Uterus (tissue), 4 donors: ENCODE measurements around the gene CREB5. TPM values are rescaled to one million over a fixed set of nuclear protein-coding genes. Genes with fewer than 3 reads are reported as not detected.

Experiments
- DNase-seq, 2 donors: peaks; one replicate each; pipeline ENCODE4 v3.0.0-alpha.2; 2019 to 2020
- H3K27ac ChIP-seq, 2 donors: fragments of 200-600 bp; sonication (generic); 1 replicate in 1 of 2; 2 replicates in 1 of 2; pipeline ENCODE4 v1.5.1; 2016 to 2018
- H3K27me3 ChIP-seq, 2 donors: fragments of 200-600 bp; sonication (generic); one replicate each; pipeline ENCODE4 v1.5.1; 2018 to 2019; ENCODE audit warnings: control low read depth in 1 of 2
- H3K36me3 ChIP-seq, 2 donors: fragments of 200-600 bp; sonication (generic); one replicate each; pipeline ENCODE4 v1.5.1; 2019; ENCODE audit warnings: control low read depth in 1 of 2
- H3K4me1 ChIP-seq, 2 donors: fragments of 200-600 bp; sonication (generic); one replicate each; pipeline ENCODE4 v1.5.1; 2018 to 2019; ENCODE audit warnings: control low read depth in 1 of 2
- H3K4me3 ChIP-seq, 2 donors: fragments of 200-600 bp; sonication (generic); 1 replicate in 1 of 2; 2 replicates in 1 of 2; pipeline ENCODE4 v1.5.1; 2018 to 2019; ENCODE audit warnings: mild to moderate bottlenecking in 1 of 2
- H3K9me3 ChIP-seq, 2 donors: fragments of 200-600 bp; sonication (generic); one replicate each; pipeline ENCODE4 v1.5.1; 2019; ENCODE audit warnings: control low read depth in 1 of 2
- CTCF ChIP-seq, 4 experiments: fragments of 200-600 bp in 2 of 4; fragments of 450-650 bp in 2 of 4; sonication (generic) in 2 of 4; IDR thresholded peaks; one replicate each; pipeline ENCODE4 v1.5.1; 2016 to 2019; ENCODE audit warnings: antibody characterized with exemption in 4 of 4, mild to moderate bottlenecking in 2 of 4, moderate library complexity in 1 of 4
- POLR2A ChIP-seq, 2 donors: fragments of 450-650 bp; IDR thresholded peaks; one replicate each; pipeline ENCODE4 v1.6.1; 2016; ENCODE audit warnings: antibody characterized with exemption in 2 of 2, mild to moderate bottlenecking in 1 of 2, moderate library complexity in 1 of 2
- intact Hi-C: fragments of 100-400 bp; cut with DNase I; formaldehyde crosslinking; loops from one replicate; pipeline ENCODE4 v1.15.1; 2023; ENCODE audit warnings: low total_unique reads
- total RNA-seq, 4 donors: library from RNA; depleted of rRNA in 3 of 4; stranded (reverse); fragments of >200 nt in 3 of 4; gene quantifications; one replicate each; pipeline versions ENCODE4 v1.1.0 to v1.2.4, GENCODE V29; 2014 to 2023
- donor health status: DM: yes; HTN: yes; CAD: no.

The CREB5 gene
- total RNA-seq, 4 donors from 2014 or later: 7.1 to 40.2 (median 23.9) TPM

DNA sequence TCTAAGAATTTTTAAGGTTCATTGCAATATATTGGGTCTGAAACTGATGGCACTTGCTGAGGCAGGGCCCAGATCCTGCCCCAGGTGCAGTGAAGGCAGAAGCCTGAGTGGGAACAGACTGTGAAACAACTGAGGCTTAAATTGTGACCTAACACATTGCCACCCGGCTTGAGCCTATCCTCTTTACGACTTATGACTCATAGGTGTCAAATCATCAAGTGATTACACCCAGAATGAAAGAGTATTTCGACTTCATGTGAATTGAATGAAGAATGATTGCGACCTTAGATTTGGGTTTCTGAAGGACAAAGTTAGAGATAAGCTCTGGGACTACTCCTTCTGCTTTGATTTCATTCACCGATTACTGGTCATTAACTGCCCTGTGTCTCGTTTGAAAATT is 200.9 kb downstream of the CREB5 start:
- Histone ChIP-seq H3K27ac (no peak overlapping the region), H3K9me3 (no peaks in the 10 kb centered on the region), H3K4me3 (no peak overlapping the region), H3K4me1 (no peaks in the 10 kb centered on the region), H3K27me3 (no peaks in the 10 kb centered on the region), H3K36me3 (no peaks in the 10 kb centered on the region)
- no peak for TF ChIP-seq CTCF (IDR thresholded peaks at IDR 0.05)
- TF ChIP-seq POLR2A (IDR thresholded peaks at IDR 0.05): no peak
- intact Hi-C loops: no loop called here
- DNase-seq: no peak

DNA sequence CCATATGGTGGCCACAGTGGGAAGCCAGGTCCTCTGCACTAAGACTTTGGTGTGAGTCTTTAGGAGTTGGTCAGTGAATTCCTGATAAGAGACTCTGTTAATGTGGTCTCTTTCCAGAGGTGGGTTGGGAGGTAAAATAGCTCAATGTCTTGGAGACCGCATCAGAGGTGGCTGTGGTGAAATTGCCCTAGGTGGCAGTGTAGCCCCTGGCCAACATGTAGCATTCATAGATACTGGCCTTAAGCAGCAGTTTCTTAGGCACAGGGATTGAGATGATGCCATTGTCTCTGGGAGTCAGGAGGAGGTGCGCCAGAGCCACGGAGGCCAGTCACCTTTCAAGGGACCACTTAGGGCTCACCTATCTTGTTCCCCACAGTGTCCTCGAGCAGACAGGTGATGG is 202.8 kb downstream of the CREB5 start:
- Histone ChIP-seq H3K27ac (no peak overlapping the region), H3K36me3 (no peaks in the 10 kb centered on the region), H3K4me1 (no peaks in the 10 kb centered on the region), H3K9me3 (no peaks in the 10 kb centered on the region), H3K27me3 (no peaks in the 10 kb centered on the region), H3K4me3 (no peak overlapping the region)
- intact Hi-C loops: no loop called here
- no peak for DNase-seq
- TF ChIP-seq POLR2A (IDR thresholded peaks at IDR 0.05) (no peak), CTCF (IDR thresholded peaks at IDR 0.05) (no peak)

- no peaks in the 10 kb centered on the region for H3K36me3 ChIP-seq
- intact Hi-C loops: no loop called here
- H3K4me3 ChIP-seq: no peak overlapping the region
- TF ChIP-seq POLR2A (IDR thresholded peaks at IDR 0.05) (no peak), CTCF (IDR thresholded peaks at IDR 0.05) (no peak)
- H3K9me3 ChIP-seq: no peaks in the 10 kb centered on the region
- DNase-seq: no peak
- no peaks in the 10 kb centered on the region for H3K4me1 ChIP-seq
- H3K27me3 ChIP-seq: no peaks in the 10 kb centered on the region
- H3K27ac ChIP-seq: no peak overlapping the region
These were observed 205.1 kb downstream of the CREB5 start for GRCh38 chr7:28617308-28617880.

DNA sequence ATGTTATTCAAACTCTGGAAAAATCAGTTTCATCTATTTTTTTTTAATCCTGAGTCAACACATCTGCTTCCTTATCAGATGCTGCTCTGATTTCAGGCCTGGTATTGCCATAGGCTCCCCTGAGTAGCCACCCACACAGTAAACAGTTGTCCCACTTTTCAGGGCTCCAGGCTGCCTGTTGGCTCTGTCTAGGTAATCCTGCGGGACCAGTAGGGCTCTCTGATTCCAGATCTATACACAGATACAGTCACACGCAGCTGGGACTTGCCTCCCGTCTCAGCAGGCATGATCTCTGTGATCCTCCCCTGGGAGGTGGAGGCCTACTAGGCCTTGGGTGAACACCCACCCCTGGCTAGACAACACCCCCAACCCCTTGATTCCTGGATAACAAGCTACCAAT is 206.1 kb downstream of the CREB5 start:
- H3K27me3 ChIP-seq: no peaks in the 10 kb centered on the region
- no peak for DNase-seq
- intact Hi-C loops: no loop called here
- no peaks in the 10 kb centered on the region for H3K9me3 ChIP-seq
- H3K4me1 ChIP-seq: no peaks in the 10 kb centered on the region
- TF ChIP-seq CTCF (IDR thresholded peaks at IDR 0.05) (no peak), POLR2A (IDR thresholded peaks at IDR 0.05) (no peak)
- H3K27ac ChIP-seq: peak overlapping the region in 1 of 2 donors; percentile 46
- H3K4me3 ChIP-seq: no peak overlapping the region
- H3K36me3 ChIP-seq: no peaks in the 10 kb centered on the region

- no peaks in the 10 kb centered on the region for H3K27me3 ChIP-seq
- no peak for DNase-seq
- no peaks in the 10 kb centered on the region for H3K4me1 ChIP-seq
- H3K36me3 ChIP-seq: no peaks in the 10 kb centered on the region
- H3K9me3 ChIP-seq: no peaks in the 10 kb centered on the region
- TF ChIP-seq POLR2A (IDR thresholded peaks at IDR 0.05) (no peak), CTCF (IDR thresholded peaks at IDR 0.05) (no peak)
- H3K27ac ChIP-seq: no peak overlapping the region
- intact Hi-C loops: no loop called here
- no peak overlapping the region for H3K4me3 ChIP-seq
These were observed 206.9 kb downstream of the CREB5 start for GRCh38 chr7:28619256-28619655.
